Esophagus squamous epithelium (tissue), 5 donors: ENCODE results near the gene ATP2B3. TPM values are rescaled to one million over a fixed set of nuclear protein-coding genes. Genes with fewer than 3 reads are reported as not detected.

Experiments used
- DNase-seq: peaks from one replicate; lab custom pipeline; 2025; lab: John Stamatoyannopoulos, UW
- H3K27ac ChIP-seq, 4 donors: fragments of 200-600 bp; sonication (generic); one replicate each; pipeline ENCODE4 v1.5.1; 2016 to 2019; ENCODE audit warnings: mild to moderate bottlenecking in 1 of 4
- H3K27me3 ChIP-seq, 4 donors: fragments of 200-600 bp; sonication (generic); 1 replicate in 3 of 4; 2 replicates in 1 of 4; pipeline versions ENCODE4 v1.5.1 to v1.6.0; 2017 to 2021; ENCODE audit warnings: antibody characterized with exemption in 1 of 4
- H3K36me3 ChIP-seq, 3 donors: fragments of 200-600 bp; sonication (generic); one replicate each; pipeline ENCODE4 v1.5.1; 2016 to 2019
- H3K4me1 ChIP-seq, 3 donors: fragments of 200-600 bp; sonication (generic); one replicate each; pipeline ENCODE4 v1.5.1; 2017 to 2019
- H3K4me3 ChIP-seq, 4 donors: fragments of 200-600 bp; sonication (generic); 1 replicate in 3 of 4; 2 replicates in 1 of 4; pipeline ENCODE4 v1.5.1; 2016 to 2019; ENCODE audit warnings: mild to moderate bottlenecking in 2 of 4, moderate library complexity in 1 of 4
- H3K9me3 ChIP-seq, 3 donors: fragments of 200-600 bp; sonication (generic); one replicate each; pipeline ENCODE4 v1.5.1; 2016 to 2019
- POLR2A ChIP-seq, 4 donors: fragments of 450-650 bp; IDR thresholded peaks; one replicate each; pipeline ENCODE4 v1.6.1; 2017; ENCODE audit warnings: antibody characterized with exemption in 4 of 4, mild to moderate bottlenecking in 4 of 4, moderate library complexity in 3 of 4
- WGBS, 2 donors: methylation state at CpG; one replicate each; pipeline ENCODE4 v1.1.5; 2018; 5-methylcytosine and 5-hydroxymethylcytosine counted together
- intact Hi-C: fragments of 100-400 bp; cut with DNase I; formaldehyde crosslinking; loops from one replicate; pipeline ENCODE4 v1.15.0; 2022
- total RNA-seq, 4 donors: library from RNA; depleted of rRNA; stranded (reverse); fragments of >200 nt; gene quantifications; one replicate each; pipeline ENCODE4 v1.1.0, GENCODE V29; 2016
- TF ChIP-seq, protein P1 (sequence below), 6 experiments: fragments of 450-650 bp in 4 of 6; fragments of 200-600 bp in 2 of 6; sonication (generic) in 2 of 6; IDR thresholded peaks; one replicate each; pipeline ENCODE4 v1.5.1; 2016 to 2019; ENCODE audit warnings: antibody characterized with exemption in 6 of 6, mild to moderate bottlenecking in 4 of 6, moderate library complexity in 4 of 6
- donor health status: DM: yes; HTN: yes; CAD: no.

The ATP2B3 gene
- total RNA-seq, 4 donors from 2014 or later, result not detected

DNA sequence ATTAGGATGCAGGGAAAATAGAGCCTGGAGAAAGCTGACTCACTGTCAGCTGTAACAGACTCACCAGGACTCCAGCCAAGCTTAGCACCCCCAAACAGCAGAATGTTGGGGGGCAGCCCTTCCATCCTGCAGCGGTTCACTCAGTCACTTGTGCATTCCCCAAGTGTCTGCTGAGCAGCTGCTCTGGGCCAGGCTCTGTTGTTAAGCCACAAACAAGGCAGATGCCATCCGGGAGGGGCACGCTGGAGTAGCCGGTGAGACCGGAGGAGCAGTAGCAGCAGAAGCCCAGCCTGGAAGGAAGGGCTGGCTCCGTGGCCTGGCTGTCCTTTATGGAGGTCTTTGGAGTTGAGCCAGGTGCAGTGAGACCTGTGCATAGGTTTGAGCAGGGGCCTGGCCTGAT is 59.5 kb downstream of the ATP2B3 start:
- Histone ChIP-seq H3K4me1 (no peaks in the 10 kb centered on the region), H3K27ac (no peak overlapping the region), H3K9me3 (no peaks in the 10 kb centered on the region), H3K36me3 (no peaks in the 10 kb centered on the region), H3K27me3 (no peaks in the 10 kb centered on the region), H3K4me3 (no peak overlapping the region)
- intact Hi-C loops, result no loop called here
- WGBS, 2 donors, result no CpG with 5 or more reads among the region's 6 CpGs
- no peak for DNase-seq
- no peak for TF ChIP-seq POLR2A (IDR thresholded peaks at IDR 0.05)
- TF ChIP-seq, protein P1, sequence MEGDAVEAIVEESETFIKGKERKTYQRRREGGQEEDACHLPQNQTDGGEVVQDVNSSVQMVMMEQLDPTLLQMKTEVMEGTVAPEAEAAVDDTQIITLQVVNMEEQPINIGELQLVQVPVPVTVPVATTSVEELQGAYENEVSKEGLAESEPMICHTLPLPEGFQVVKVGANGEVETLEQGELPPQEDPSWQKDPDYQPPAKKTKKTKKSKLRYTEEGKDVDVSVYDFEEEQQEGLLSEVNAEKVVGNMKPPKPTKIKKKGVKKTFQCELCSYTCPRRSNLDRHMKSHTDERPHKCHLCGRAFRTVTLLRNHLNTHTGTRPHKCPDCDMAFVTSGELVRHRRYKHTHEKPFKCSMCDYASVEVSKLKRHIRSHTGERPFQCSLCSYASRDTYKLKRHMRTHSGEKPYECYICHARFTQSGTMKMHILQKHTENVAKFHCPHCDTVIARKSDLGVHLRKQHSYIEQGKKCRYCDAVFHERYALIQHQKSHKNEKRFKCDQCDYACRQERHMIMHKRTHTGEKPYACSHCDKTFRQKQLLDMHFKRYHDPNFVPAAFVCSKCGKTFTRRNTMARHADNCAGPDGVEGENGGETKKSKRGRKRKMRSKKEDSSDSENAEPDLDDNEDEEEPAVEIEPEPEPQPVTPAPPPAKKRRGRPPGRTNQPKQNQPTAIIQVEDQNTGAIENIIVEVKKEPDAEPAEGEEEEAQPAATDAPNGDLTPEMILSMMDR (IDR thresholded peaks at IDR 0.05), result no peak

DNA sequence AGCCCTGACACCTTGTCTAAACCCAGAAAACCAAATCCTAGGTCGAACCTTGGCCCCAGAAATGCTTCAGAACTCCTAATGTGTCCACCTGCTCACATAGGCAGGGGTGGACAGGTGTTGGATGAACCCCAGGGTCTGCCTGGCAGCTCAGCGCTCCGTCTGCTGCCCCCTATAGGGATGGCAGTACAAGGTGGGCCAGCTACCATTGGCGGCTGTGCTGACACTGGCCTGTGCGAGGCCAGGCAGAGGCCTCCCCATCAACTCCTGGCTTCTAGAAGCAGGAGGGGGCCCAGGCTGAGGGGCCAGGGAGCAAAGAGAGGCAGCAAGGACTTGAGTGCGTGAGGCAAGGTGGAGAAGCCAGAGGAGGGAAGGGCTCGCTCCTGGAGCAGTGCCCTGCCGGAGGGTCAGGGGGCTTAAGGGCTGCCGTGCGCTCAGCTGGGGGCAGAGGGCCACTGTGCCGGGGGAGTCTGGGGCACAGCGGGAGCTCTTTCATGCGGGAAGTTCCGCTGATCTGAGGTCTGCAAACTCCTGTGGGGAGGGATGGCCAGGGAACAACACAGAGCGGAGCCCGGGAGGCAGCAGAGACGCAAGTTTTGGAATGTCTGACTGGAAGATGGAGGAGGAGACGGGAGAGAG is 60.9 kb downstream of the ATP2B3 start:
- no peaks in the 10 kb centered on the region for H3K27me3 ChIP-seq
- intact Hi-C loops, result no loop called here
- H3K4me3 ChIP-seq, result no peak overlapping the region
- no peaks in the 10 kb centered on the region for H3K36me3 ChIP-seq
- TF ChIP-seq, protein P1 (IDR thresholded peaks at IDR 0.05), result no peak
- no peak for TF ChIP-seq POLR2A (IDR thresholded peaks at IDR 0.05)
- H3K9me3 ChIP-seq, result no peaks in the 10 kb centered on the region
- no peak overlapping the region for H3K27ac ChIP-seq
- 77 to 93% methylated on average over 6 to 12 of the region's 18 CpGs for WGBS, 2 donors
- no peak for DNase-seq
- H3K4me1 ChIP-seq, result peaks cover 0 to 6% (median 0%) of the 10 kb centered on the region in 3 donors

DNA sequence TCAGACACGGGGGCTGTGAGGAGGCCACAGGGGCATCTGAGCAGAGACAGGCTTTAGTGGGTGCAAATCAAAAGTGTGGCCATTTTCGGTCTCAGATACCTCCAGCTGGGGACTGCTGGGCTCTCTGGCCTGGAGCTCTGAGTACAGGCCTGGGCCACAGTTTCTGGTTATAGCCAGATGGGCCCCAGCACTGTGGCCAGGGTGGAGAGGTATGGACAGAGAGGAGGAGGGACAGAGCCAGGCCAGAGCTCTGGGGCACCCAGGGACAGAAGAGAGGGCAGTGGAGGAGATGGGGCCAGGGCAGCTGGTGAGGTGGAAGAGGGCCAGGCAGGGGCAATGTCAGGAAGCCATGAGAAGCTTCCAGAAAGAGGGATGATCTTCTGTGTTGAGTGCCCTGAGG is 61.4 kb downstream of the ATP2B3 start:
- no peak overlapping the region for H3K4me3 ChIP-seq
- 64% methylated on average over 2 of the region's 2 CpGs; no CpG with 5 or more reads in 1 of the 2 donors for WGBS, 2 donors

DNA sequence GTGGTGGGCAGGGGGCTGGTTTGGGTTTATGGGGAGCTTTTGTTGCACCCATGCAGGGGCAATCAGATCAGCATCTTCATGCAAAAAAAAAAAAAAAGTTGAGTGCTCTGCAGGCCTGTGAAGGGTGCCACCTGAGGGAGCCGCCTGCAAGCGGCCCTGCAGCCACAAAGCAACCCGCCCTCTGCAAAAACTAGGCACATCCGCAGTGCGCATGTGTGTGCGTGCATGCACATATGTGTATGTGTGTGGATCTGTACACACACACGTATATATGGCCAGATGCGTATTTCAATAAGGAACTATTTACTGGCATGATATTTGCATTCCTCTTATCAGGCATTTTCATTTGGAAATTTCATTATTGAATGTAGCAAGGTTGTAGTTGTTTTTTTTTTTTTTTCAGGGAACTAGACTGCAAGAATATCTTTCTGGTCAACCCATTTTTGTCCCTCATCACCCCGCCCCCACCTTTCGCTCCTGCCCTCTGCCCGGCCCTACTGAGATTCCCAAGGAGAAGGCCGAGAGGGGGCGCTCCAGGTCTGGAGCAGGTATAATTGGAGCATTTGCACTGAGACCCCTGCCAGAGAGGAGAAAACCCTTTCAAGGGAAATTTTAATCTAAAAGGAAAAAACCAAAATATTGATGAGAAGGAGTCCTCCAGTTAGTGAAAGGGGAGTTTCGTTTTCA is 63.4 kb downstream of the ATP2B3 start:
- TF ChIP-seq, protein P1 (IDR thresholded peaks at IDR 0.05), result no peak
- TF ChIP-seq POLR2A (IDR thresholded peaks at IDR 0.05), result no peak
- 83 to 85% methylated on average over 6 to 10 of the region's 14 CpGs for whole genome bisulfite sequencing, 2 donors
- Histone ChIP-seq H3K4me1 (peaks cover 0 to 12% (median 0%) of the 10 kb centered on the region in 3 donors), H3K36me3 (no peaks in the 10 kb centered on the region), H3K27ac (no peak overlapping the region), H3K9me3 (no peaks in the 10 kb centered on the region), H3K4me3 (no peak overlapping the region), H3K27me3 (no peaks in the 10 kb centered on the region)
- intact Hi-C loops, result no loop called here
- no peak for DNase-seq

More for the DNA sequence above, 61.4 kb downstream of the ATP2B3 start:
- no peaks in the 10 kb centered on the region for H3K9me3 ChIP-seq
- no peak overlapping the region for H3K27ac ChIP-seq
- no peaks in the 10 kb centered on the region for H3K36me3 ChIP-seq
- H3K4me1 ChIP-seq, result peaks cover 0 to 11% (median 0%) of the 10 kb centered on the region in 3 donors
- no peak for DNase-seq
- H3K27me3 ChIP-seq, result no peaks in the 10 kb centered on the region
- intact Hi-C loops, result no loop called here
- no peak for TF ChIP-seq POLR2A (IDR thresholded peaks at IDR 0.05)
- TF ChIP-seq, protein P1 (IDR thresholded peaks at IDR 0.05), result no peak

DNA sequence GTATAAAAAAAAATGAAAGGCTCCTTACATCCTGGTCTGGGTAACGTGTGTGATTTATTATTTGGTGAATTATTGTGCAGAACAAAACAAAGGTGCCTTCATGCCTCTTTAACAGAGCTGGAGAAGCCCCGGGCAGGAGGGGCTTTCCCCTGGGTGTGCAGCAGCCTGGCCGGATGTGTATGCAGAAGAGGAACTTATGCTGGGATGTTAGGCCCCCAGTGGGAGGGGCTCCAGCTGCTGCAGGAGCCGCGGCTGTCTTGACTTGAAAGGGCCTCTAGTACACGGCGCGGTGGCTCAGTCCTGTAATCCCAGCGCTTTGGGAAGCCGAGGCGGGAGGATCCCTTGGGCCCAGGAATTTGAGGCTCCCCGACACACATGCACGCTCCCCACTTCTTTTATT is 65.5 kb downstream of the ATP2B3 start:
- Histone ChIP-seq H3K4me3 (no peak overlapping the region), H3K27me3 (no peaks in the 10 kb centered on the region), H3K4me1 (peaks cover 0 to 12% (median 0%) of the 10 kb centered on the region in 3 donors), H3K27ac (no peak overlapping the region), H3K36me3 (peaks cover 0 to 13% (median 0%) of the 10 kb centered on the region in 3 donors), H3K9me3 (no peaks in the 10 kb centered on the region)
- TF ChIP-seq POLR2A (IDR thresholded peaks at IDR 0.05), result no peak
- TF ChIP-seq, protein P1 (IDR thresholded peaks at IDR 0.05), result no peak
- DNase-seq, result no peak
- intact Hi-C loops, result no loop called here
- 5 to 68% methylated on average over 6 to 7 of the region's 13 CpGs for WGBS, 2 donors
